Activated naive CD4-positive, alpha-beta T cell treated with anti-CD3 and anti-CD28 coated beads, Interleukin-2, amount 50 U/mL, for 72 hours (primary cell): ENCODE measurements around the gene NTF3. TPM values are rescaled to one million over a fixed set of nuclear protein-coding genes. Genes with fewer than 3 reads are reported as not detected.

Source experiments
- ATAC-seq, 2 donors: fragments of 150-1000 bp; cut with Tn5 transposase; 2 replicates each; pipeline ENCODE4 v1.10.0; 2021; ENCODE audit warnings: mild to moderate bottlenecking in 2 of 2, moderate library complexity in 2 of 2
- DNase-seq, 2 donors: peaks; one replicate each; pipeline ENCODE4 v3.0.0; 2021 to 2022; ENCODE audit warnings: low spot score in 2 of 2
- H3K27ac Mint-ChIP-seq, 2 donors: one replicate each; pipeline ENCODE4 v1.8.0; 2022; ENCODE audit warnings: mild to moderate bottlenecking in 2 of 2, mixed read lengths in 2 of 2
- H3K36me3 Mint-ChIP-seq, 2 donors: one replicate each; pipeline ENCODE4 v1.8.0; 2022; ENCODE audit warnings: mixed read lengths in 2 of 2
- H3K9me3 Mint-ChIP-seq, 2 donors: one replicate each; pipeline ENCODE4 v1.8.0; 2022; ENCODE audit warnings: mixed read lengths in 2 of 2
- total RNA-seq, 2 donors: library from RNA; stranded (reverse); gene quantifications; one replicate each; pipeline ENCODE4 v1.2.3, GENCODE V29; 2022

NTF3 gene
- total RNA-seq, 2 donors from 2014 or later = not detected

- ATAC-seq = no peak
- no peak overlapping the region for H3K27ac Mint-ChIP-seq
- H3K9me3 Mint-ChIP-seq = peaks cover 0 to 4% of the 10 kb centered on the region in 2 donors
Measured at GRCh38 chr12:5442251-5443006, 10.5 kb downstream of the NTF3 start.

GRCh38 chr12:5444520-5444919 lies 12.6 kb downstream of the NTF3 start:
- H3K9me3 Mint-ChIP-seq = no peaks in the 10 kb centered on the region
- no peaks in the 10 kb centered on the region for H3K36me3 Mint-ChIP-seq
- ATAC-seq (no peak), DNase-seq (no peak)
- H3K27ac Mint-ChIP-seq = no peak overlapping the region

More at GRCh38 chr12:5442251-5443006, 10.5 kb downstream of the NTF3 start:
- DNase-seq = no peak
- peaks cover 0 to 8% of the 10 kb centered on the region in 2 donors for H3K36me3 Mint-ChIP-seq

- ATAC-seq = no peak
- Mint-ChIP-seq H3K9me3 (no peaks in the 10 kb centered on the region), H3K36me3 (no peaks in the 10 kb centered on the region), H3K27ac (no peak overlapping the region)
- DNase-seq = no peak
Measured at GRCh38 chr12:5447320-5447719, 15.4 kb downstream of the NTF3 start.

GRCh38 chr12:5451251-5451650 lies 19.3 kb downstream of the NTF3 start:
- Mint-ChIP-seq H3K36me3 (no peaks in the 10 kb centered on the region), H3K27ac (no peak overlapping the region), H3K9me3 (no peaks in the 10 kb centered on the region)
- no peak for DNase-seq
- no peak for ATAC-seq

- Mint-ChIP-seq H3K9me3 (no peaks in the 10 kb centered on the region), H3K36me3 (no peaks in the 10 kb centered on the region), H3K27ac (no peak overlapping the region)
- DNase-seq (no peak), ATAC-seq (no peak)
Measured at GRCh38 chr12:5452569-5452968, 20.7 kb downstream of the NTF3 start.

GRCh38 chr12:5453466-5453865 lies 21.6 kb downstream of the NTF3 start:
- H3K9me3 Mint-ChIP-seq = no peaks in the 10 kb centered on the region
- DNase-seq = no peak
- H3K36me3 Mint-ChIP-seq = no peaks in the 10 kb centered on the region
- H3K27ac Mint-ChIP-seq = no peak overlapping the region
- ATAC-seq = no peak

GRCh38 chr12:5455045-5455444 lies 23.1 kb downstream of the NTF3 start:
- Mint-ChIP-seq H3K36me3 (no peaks in the 10 kb centered on the region), H3K9me3 (no peaks in the 10 kb centered on the region), H3K27ac (no peak overlapping the region)
- ATAC-seq (no peak), DNase-seq (no peak)

GRCh38 chr12:5456030-5456429 lies 24.1 kb downstream of the NTF3 start:
- Mint-ChIP-seq H3K9me3 (no peaks in the 10 kb centered on the region), H3K27ac (no peak overlapping the region), H3K36me3 (no peaks in the 10 kb centered on the region)
- no peak for ATAC-seq
- no peak for DNase-seq

- DNase-seq = no peak
- peak overlapping the region in 1 of 2 donors; percentile 51 for H3K27ac Mint-ChIP-seq
- H3K36me3 Mint-ChIP-seq = no peaks in the 10 kb centered on the region
- no peak for ATAC-seq
- no peaks in the 10 kb centered on the region for H3K9me3 Mint-ChIP-seq
Measured at GRCh38 chr12:5456906-5457305, 25.0 kb downstream of the NTF3 start.

- no peak for DNase-seq
- no peak overlapping the region for H3K27ac Mint-ChIP-seq
- no peaks in the 10 kb centered on the region for H3K36me3 Mint-ChIP-seq
- no peaks in the 10 kb centered on the region for H3K9me3 Mint-ChIP-seq
- no peak for ATAC-seq
Measured at GRCh38 chr12:5458229-5459050, 26.5 kb downstream of the NTF3 start.

- Mint-ChIP-seq H3K36me3 (no peaks in the 10 kb centered on the region), H3K9me3 (no peaks in the 10 kb centered on the region), H3K27ac (no peak overlapping the region)
- DNase-seq (no peak), ATAC-seq (no peak)
Measured at GRCh38 chr12:5459051-5459782, 27.3 kb downstream of the NTF3 start.

- Mint-ChIP-seq H3K36me3 (no peaks in the 10 kb centered on the region), H3K27ac (no peak overlapping the region), H3K9me3 (no peaks in the 10 kb centered on the region)
- DNase-seq (no peak), ATAC-seq (no peak)
Measured at GRCh38 chr12:5460817-5461216, 28.9 kb downstream of the NTF3 start.

- Mint-ChIP-seq H3K36me3 (no peaks in the 10 kb centered on the region), H3K27ac (no peak overlapping the region), H3K9me3 (no peaks in the 10 kb centered on the region)
- ATAC-seq = no peak
- DNase-seq = no peak
Measured at GRCh38 chr12:5461966-5462365, 30.1 kb downstream of the NTF3 start.

GRCh38 chr12:5464096-5464495 lies 32.2 kb downstream of the NTF3 start:
- Mint-ChIP-seq H3K27ac (no peak overlapping the region), H3K36me3 (no peaks in the 10 kb centered on the region), H3K9me3 (no peaks in the 10 kb centered on the region)
- ATAC-seq = no peak
- DNase-seq = no peak

GRCh38 chr12:5465384-5465783 lies 33.5 kb downstream of the NTF3 start:
- H3K9me3 Mint-ChIP-seq = no peaks in the 10 kb centered on the region

GRCh38 chr12:5466521-5466960 lies 34.6 kb downstream of the NTF3 start:
- no peaks in the 10 kb centered on the region for H3K9me3 Mint-ChIP-seq
- ATAC-seq (no peak), DNase-seq (no peak)
- H3K36me3 Mint-ChIP-seq = no peaks in the 10 kb centered on the region
- H3K27ac Mint-ChIP-seq = no peak overlapping the region

More at GRCh38 chr12:5465384-5465783, 33.5 kb downstream of the NTF3 start:
- no peak for DNase-seq
- ATAC-seq = no peak
- no peak overlapping the region for H3K27ac Mint-ChIP-seq
- no peaks in the 10 kb centered on the region for H3K36me3 Mint-ChIP-seq

GRCh38 chr12:5467931-5468330 lies 36.0 kb downstream of the NTF3 start:
- Mint-ChIP-seq H3K27ac (no peak overlapping the region), H3K9me3 (no peaks in the 10 kb centered on the region), H3K36me3 (no peaks in the 10 kb centered on the region)
- no peak for ATAC-seq
- no peak for DNase-seq
